ENCODE measurements around the gene DCC.

DNA sequence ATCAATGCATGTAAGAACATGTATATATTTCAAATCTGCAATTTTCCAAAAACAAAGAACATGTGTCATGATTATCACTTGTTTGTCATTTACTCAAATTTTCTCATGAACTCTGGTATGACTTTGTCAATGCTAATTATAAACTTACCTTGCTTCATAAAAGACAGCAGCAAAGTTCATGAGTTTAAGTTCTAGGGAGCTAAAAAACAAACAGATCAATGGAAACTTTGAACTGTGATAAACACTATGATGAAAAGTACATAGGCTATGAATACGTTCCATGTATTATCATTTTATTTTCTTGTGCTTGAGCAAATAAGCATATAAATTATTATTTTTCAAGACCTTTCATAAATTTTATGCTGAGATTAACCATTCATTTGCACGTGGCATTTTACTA, 943.7 kb downstream of the DCC start:
- TF ChIP-seq GATA2 (IDR thresholded peaks at IDR 0.05; ENCODE audit: low read depth, low read length) (no peak), GATA3 (IDR thresholded peaks at IDR 0.05; ENCODE audit: low read depth, low read length) (no peak)
